Adrenal gland (tissue), 12 donors: Measurements from ENCODE around the gene DMRTB1. TPM values are rescaled to one million over a fixed set of nuclear protein-coding genes. Genes with fewer than 3 reads are reported as not detected.

Source experiments
- DNase-seq, 7 donors: peaks; one replicate each; pipeline ENCODE4 v3.0.0-alpha.2; 2019 to 2020
- H3K27ac ChIP-seq, 5 donors: fragments of 200-600 bp; sonication (generic) in 4 of 5; 1 replicate in 3 of 5; 2 replicates in 2 of 5; pipeline versions ENCODE4 v1.5.1 to v1.8.0; 2016 to 2020; ENCODE audit warnings: mild to moderate bottlenecking in 1 of 5
- H3K27me3 ChIP-seq: fragments of 200-600 bp; 2 replicates; pipeline ENCODE4 v1.8.0; 2021
- H3K36me3 ChIP-seq, 2 donors: fragments of 200-600 bp; replicated peaks in 1 of 2; 1 replicate in 1 of 2; 2 replicates in 1 of 2; pipeline versions ENCODE4 v1.5.1 to v1.8.0; 2018 to 2022
- H3K4me1 ChIP-seq, 2 donors: fragments of 200-600 bp; replicated peaks in 1 of 2; 1 replicate in 1 of 2; 2 replicates in 1 of 2; pipeline versions ENCODE4 v1.5.1 to v1.8.0; 2018 to 2021
- H3K4me3 ChIP-seq, 4 donors: fragments of 200-600 bp; sonication (generic) in 3 of 4; one replicate each; pipeline ENCODE4 v1.5.1; 2016 to 2018
- H3K9me3 ChIP-seq, 3 donors: fragments of 200-600 bp; sonication (generic) in 1 of 3; replicated peaks in 1 of 3; 1 replicate in 2 of 3; 2 replicates in 1 of 3; pipeline versions ENCODE4 v1.5.1 to v1.8.0; 2016 to 2021
- POLR2A ChIP-seq, 2 donors: fragments of 450-650 bp; IDR thresholded peaks; one replicate each; pipeline ENCODE4 v1.6.1; 2017; ENCODE audit warnings: antibody characterized with exemption in 2 of 2, mild to moderate bottlenecking in 2 of 2, moderate library complexity in 1 of 2
- WGBS, 4 donors: extraction: QIAGEN DNeasy Blood & Tissue Kit in 2 of 4; methylation state at CpG; one replicate each; pipeline versions ENCODE4 v1.1.5 to v1.1.7; 2013 to 2017; 5-methylcytosine and 5-hydroxymethylcytosine counted together
- intact Hi-C, 2 donors: fragments of 100-400 bp; cut with DNase I; formaldehyde crosslinking; loops; one replicate each; pipeline versions ENCODE4 v1.14.1 to v1.15.0; 2022 to 2023
- polyA plus RNA-seq, 3 donors: library from polyadenylated mRNA; stranded (reverse); fragments of 200-250 nt in 2 of 3; fragments of 350-450 nt in 1 of 3; fragmentation: Illumina TruSeq in 1 of 3; extraction: RNeasy Lipid Tissue Mini Kit (QIAGEN cat#74804) in 1 of 3; gene quantifications; one replicate each; pipeline ENCODE4 v1.2.3, GENCODE V29; 2013 to 2014
- total RNA-seq, 9 donors: library from RNA; depleted of rRNA in 4 of 9; stranded (reverse); fragments of >200 nt in 4 of 9; fragments of 120-200 nt in 1 of 9; fragmentation: NEBNext Ultra II Directional in 1 of 9; extraction: Animal tissue kit (Norgen Biotek cat#: 25700) in 1 of 9; gene quantifications; one replicate each; pipeline versions ENCODE4 v1.1.0 to v1.2.4, GENCODE V29; 2013 to 2023
- TF ChIP-seq, protein P1 (sequence below), 6 experiments: fragments of 450-650 bp in 4 of 6; fragments of 200-600 bp in 2 of 6; sonication (generic) in 1 of 6; IDR thresholded peaks; 1 replicate in 5 of 6; 2 replicates in 1 of 6; pipeline versions ENCODE4 v1.5.1 to v1.8.0; 2016 to 2021; ENCODE audit warnings: antibody characterized with exemption in 6 of 6, mild to moderate bottlenecking in 2 of 6, moderate library complexity in 1 of 6
- donor health status: healthy with polysubstance abuse.
- donor health status: Bipolar disorder and iron deficiency.
- donor health status: DM: yes; HTN: yes; CAD: no.
- donor health status: DM: no; HTN: no; CAD: no.
- donor health status: DM: no; HTN: no; CAD: no.
- donor health status: DM: yes; HTN: yes; CAD: no.

The DMRTB1 gene
- total and polyA plus RNA-seq, 12 donors, result not detected

DNA sequence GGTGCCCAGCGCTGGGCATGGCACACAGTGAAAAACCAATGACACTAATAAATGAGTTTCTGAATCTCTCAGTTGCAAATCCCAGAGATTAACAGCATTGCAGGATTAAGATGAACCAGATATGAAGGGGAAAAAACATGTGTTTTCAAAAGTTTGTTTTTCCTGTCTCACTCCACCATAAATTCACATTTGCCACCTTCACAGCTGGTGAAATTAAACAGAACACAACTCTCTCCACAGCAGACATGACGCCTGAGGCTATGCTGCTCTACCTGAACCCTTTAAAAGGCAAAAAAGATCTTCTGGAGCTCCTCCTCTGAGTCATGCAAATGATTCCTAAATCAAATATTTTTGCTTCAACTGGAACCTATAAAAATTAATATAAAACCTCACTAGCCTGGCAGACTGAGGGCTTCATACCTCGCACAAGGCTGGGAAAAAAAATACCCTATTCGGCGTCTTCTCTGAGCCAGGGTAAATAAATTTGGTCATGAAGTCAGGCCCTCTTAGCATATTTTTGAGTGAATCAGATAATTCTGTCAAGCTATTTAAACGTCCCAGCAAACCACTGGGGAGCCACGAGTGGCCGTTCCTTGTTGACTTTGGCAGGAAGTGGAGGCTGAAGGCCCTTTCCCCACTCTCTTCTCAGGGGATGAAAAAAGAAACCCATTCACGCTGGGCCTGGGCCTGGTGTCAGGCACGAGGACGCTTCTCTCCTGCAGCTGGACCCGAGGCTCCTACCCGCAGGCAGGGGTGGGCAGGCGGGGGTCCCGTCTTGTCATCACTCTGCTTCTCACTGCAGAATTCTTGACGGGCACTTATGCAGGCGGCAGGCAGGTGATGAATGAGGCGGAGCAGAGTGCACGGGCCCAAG lies 53.0 kb downstream of the DMRTB1 start:
- DNase-seq, result peak in 1 of 7 donors; percentile 85
- intact Hi-C loops, result no loop called here

DNA sequence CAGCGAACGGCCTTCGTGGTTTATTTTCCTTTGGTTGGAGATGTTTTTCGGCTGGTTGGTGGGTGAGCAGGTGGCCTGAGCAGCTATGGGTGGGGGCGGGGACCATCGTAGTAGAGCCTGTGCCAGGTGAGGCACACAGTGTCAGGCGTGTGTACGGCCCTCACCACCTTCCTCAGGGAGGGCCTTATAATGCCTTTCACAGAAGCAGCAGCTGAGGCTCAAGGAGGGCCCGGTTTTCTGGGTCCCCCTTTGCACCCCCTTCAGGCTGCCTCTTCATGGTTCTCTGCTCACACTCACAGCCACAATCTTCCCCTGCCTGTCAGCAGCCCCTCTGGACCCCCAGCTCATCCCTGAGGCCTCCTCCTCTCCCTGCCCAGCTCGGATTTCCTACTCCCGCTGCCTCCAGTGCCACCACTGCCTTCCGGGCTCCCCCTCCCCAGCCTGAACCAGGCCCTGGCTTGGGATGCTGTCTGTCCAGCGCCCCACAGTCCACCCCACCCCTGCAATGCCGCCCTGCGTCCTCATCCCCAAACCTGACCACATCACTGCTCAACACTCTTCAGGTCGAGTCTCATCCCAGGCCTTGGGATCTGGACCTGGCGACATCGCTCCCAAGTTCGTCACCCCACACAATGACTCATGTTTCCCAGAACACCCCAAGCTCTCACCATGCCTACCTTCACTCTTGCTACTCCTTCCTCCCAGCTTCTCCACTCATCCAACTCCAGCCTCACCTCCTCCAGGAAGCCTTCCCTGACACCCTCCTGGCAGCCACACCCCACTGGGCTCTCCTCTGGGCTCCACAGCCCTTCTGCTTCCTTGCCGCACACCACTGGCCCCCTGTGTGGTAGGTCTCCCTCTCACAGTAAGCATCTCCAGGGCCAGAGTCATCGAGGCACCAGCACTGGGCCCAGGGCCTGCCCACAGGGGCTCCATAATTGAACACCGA lies 53.9 kb downstream of the DMRTB1 start:
- no peak for DNase-seq
- TF ChIP-seq, protein P1, sequence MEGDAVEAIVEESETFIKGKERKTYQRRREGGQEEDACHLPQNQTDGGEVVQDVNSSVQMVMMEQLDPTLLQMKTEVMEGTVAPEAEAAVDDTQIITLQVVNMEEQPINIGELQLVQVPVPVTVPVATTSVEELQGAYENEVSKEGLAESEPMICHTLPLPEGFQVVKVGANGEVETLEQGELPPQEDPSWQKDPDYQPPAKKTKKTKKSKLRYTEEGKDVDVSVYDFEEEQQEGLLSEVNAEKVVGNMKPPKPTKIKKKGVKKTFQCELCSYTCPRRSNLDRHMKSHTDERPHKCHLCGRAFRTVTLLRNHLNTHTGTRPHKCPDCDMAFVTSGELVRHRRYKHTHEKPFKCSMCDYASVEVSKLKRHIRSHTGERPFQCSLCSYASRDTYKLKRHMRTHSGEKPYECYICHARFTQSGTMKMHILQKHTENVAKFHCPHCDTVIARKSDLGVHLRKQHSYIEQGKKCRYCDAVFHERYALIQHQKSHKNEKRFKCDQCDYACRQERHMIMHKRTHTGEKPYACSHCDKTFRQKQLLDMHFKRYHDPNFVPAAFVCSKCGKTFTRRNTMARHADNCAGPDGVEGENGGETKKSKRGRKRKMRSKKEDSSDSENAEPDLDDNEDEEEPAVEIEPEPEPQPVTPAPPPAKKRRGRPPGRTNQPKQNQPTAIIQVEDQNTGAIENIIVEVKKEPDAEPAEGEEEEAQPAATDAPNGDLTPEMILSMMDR (IDR thresholded peaks at IDR 0.05), result no peak
- TF ChIP-seq POLR2A (IDR thresholded peaks at IDR 0.05), result no peak
- no peaks in the 10 kb centered on the region for H3K9me3 ChIP-seq
- 79 to 90% (median 84%) methylated on average over 13 to 22 of the region's 22 CpGs for WGBS, 4 donors
- H3K36me3 ChIP-seq, result no peaks in the 10 kb centered on the region
- no peak overlapping the region for H3K27ac ChIP-seq
- no peaks in the 10 kb centered on the region for H3K27me3 ChIP-seq
- intact Hi-C loops, result no loop called here
- no peak overlapping the region for H3K4me3 ChIP-seq
- no peaks in the 10 kb centered on the region for H3K4me1 ChIP-seq

More for the DNA sequence above, 53.0 kb downstream of the DMRTB1 start:
- no peaks in the 10 kb centered on the region for H3K27me3 ChIP-seq
- H3K4me1 ChIP-seq, result no peaks in the 10 kb centered on the region
- H3K4me3 ChIP-seq, result no peak overlapping the region
- peak overlapping the region in 1 of 5 donors; percentile 29 for H3K27ac ChIP-seq
- WGBS, 4 donors, result 56 to 65% (median 64%) methylated on average over 12 to 19 of the region's 19 CpGs
- no peaks in the 10 kb centered on the region for H3K9me3 ChIP-seq
- no peaks in the 10 kb centered on the region for H3K36me3 ChIP-seq
- no peak for TF ChIP-seq POLR2A (IDR thresholded peaks at IDR 0.05)
- TF ChIP-seq, protein P1 (IDR thresholded peaks at IDR 0.05), result no peak

DNA sequence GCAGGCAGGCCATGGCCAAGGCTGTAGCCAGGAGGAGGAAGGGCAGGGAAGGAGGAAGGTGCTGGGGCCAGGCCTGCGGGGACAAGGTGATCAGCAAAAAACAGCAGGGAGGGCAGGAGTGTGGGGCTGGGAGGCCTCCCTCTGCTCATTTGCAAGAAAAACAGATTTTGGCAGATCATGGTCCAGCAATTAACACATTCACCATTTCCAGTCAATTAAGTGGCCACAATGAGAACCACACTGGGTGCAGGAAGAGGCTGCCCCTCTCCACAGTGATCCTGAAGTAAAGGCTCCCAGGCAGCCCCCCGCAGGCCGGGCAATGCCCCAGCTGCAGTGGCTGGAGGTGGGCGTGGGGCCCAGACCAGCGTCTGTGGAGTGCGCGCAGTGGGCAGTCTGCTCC lies 54.6 kb downstream of the DMRTB1 start:
- 93 to 100% (median 97%) methylated on average over 1 to 7 of the region's 7 CpGs for WGBS, 4 donors
- H3K4me1 ChIP-seq, result no peaks in the 10 kb centered on the region

More for the DNA sequence above, 54.6 kb downstream of the DMRTB1 start:
- no peaks in the 10 kb centered on the region for H3K9me3 ChIP-seq
- no peak overlapping the region for H3K4me3 ChIP-seq
- H3K27ac ChIP-seq, result no peak overlapping the region
- no peak for DNase-seq
- intact Hi-C loops, result no loop called here
- TF ChIP-seq POLR2A (IDR thresholded peaks at IDR 0.05), result no peak
- TF ChIP-seq, protein P1 (IDR thresholded peaks at IDR 0.05), result no peak
- H3K36me3 ChIP-seq, result no peaks in the 10 kb centered on the region
- no peaks in the 10 kb centered on the region for H3K27me3 ChIP-seq
